ENCODE results near the gene ANKRD40. TPM values are rescaled to one million over a fixed set of nuclear protein-coding genes. Genes with fewer than 3 reads are reported as not detected.

ANKRD40 gene
- total RNA-seq, 1 donor from 2014 or later = 40.8 TPM

GRCh38 chr17:50680126-50680525 lies 27.6 kb downstream of the ANKRD40 start:
- Mint-ChIP-seq H3K4me3 (ENCODE audit: unreplicated experiment) (no peak overlapping the region), H3K4me1 (ENCODE audit: low read depth, unreplicated experiment) (peaks cover 8% of the 10 kb centered on the region)

GRCh38 chr17:50679008-50679544 lies 28.6 kb downstream of the ANKRD40 start:
- Mint-ChIP-seq H3K36me3 (ENCODE audit: unreplicated experiment) (peaks cover 3% of the 10 kb centered on the region), H3K4me1 (ENCODE audit: low read depth, unreplicated experiment) (peaks cover 8% of the 10 kb centered on the region), H3K9me3 (ENCODE audit: unreplicated experiment) (peaks cover 3% of the 10 kb centered on the region), H3K4me3 (ENCODE audit: unreplicated experiment) (no peak overlapping the region), H3K27me3 (ENCODE audit: unreplicated experiment) (peaks cover 9% of the 10 kb centered on the region), H3K27ac (ENCODE audit: unreplicated experiment) (no peak overlapping the region)
- TF ChIP-seq, protein P1, sequence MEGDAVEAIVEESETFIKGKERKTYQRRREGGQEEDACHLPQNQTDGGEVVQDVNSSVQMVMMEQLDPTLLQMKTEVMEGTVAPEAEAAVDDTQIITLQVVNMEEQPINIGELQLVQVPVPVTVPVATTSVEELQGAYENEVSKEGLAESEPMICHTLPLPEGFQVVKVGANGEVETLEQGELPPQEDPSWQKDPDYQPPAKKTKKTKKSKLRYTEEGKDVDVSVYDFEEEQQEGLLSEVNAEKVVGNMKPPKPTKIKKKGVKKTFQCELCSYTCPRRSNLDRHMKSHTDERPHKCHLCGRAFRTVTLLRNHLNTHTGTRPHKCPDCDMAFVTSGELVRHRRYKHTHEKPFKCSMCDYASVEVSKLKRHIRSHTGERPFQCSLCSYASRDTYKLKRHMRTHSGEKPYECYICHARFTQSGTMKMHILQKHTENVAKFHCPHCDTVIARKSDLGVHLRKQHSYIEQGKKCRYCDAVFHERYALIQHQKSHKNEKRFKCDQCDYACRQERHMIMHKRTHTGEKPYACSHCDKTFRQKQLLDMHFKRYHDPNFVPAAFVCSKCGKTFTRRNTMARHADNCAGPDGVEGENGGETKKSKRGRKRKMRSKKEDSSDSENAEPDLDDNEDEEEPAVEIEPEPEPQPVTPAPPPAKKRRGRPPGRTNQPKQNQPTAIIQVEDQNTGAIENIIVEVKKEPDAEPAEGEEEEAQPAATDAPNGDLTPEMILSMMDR (IDR thresholded peaks at IDR 0.05; ENCODE audit: partially characterized antibody, unreplicated experiment) = no peak
- no peak for DNase-seq

More at GRCh38 chr17:50680126-50680525, 27.6 kb downstream of the ANKRD40 start:
- Mint-ChIP-seq H3K27me3 (ENCODE audit: unreplicated experiment) (peaks cover 5% of the 10 kb centered on the region), H3K9me3 (ENCODE audit: unreplicated experiment) (peaks cover 3% of the 10 kb centered on the region), H3K27ac (ENCODE audit: unreplicated experiment) (no peak overlapping the region), H3K36me3 (ENCODE audit: unreplicated experiment) (peaks cover 3% of the 10 kb centered on the region)
- DNase-seq = no peak
- TF ChIP-seq, protein P1 (IDR thresholded peaks at IDR 0.05; ENCODE audit: partially characterized antibody, unreplicated experiment) = no peak

GRCh38 chr17:50677851-50678375 lies 29.8 kb downstream of the ANKRD40 start:
- peaks cover 3% of the 10 kb centered on the region for H3K36me3 Mint-ChIP-seq (ENCODE audit: unreplicated experiment)
- peaks cover 8% of the 10 kb centered on the region for H3K4me1 Mint-ChIP-seq (ENCODE audit: low read depth, unreplicated experiment)
- TF ChIP-seq, protein P1 (IDR thresholded peaks at IDR 0.05; ENCODE audit: partially characterized antibody, unreplicated experiment) = no peak
- H3K27me3 Mint-ChIP-seq (ENCODE audit: unreplicated experiment) = peaks cover 9% of the 10 kb centered on the region
- no peak for DNase-seq
- no peak overlapping the region for H3K4me3 Mint-ChIP-seq (ENCODE audit: unreplicated experiment)
- H3K27ac Mint-ChIP-seq (ENCODE audit: unreplicated experiment) = no peak overlapping the region
- H3K9me3 Mint-ChIP-seq (ENCODE audit: unreplicated experiment) = peaks cover 3% of the 10 kb centered on the region

DNA sequence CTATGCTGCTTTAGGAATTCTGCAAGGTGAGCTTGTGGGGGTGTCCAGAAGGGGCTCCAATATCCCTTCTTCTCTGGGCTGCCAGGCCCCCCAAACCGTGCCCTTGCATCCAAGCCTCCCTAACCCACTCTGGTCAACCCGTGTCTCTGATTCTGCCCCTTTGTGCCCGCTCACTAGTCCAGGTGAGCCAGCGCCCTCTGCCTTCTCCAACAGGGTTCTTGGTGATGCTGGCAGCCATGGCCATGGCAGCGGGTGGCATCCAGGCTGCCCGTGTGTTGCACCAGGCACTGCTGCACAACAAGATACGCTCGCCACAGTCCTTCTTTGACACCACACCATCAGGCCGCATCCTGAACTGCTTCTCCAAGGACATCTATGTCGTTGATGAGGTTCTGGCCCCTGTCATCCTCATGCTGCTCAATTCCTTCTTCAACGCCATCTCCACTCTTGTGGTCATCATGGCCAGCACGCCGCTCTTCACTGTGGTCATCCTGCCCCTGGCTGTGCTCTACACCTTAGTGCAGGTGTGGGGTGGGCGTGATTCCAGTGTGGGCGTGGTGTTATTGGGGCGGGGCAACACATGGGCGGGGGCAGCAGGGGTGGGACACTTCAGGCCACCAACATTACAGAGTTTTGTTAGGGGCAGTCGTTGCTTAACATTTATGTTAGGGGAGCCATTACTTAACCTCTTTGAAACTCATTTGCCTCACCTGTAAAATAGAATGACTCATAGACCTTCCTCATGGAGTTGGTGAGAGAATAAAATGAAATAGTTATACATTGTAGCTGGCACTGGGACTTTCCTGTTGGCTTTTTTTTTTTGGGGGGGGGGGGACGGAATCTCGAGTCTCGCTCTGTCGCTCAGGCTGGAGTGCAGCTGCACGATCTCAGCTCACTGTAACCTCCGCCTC lies 31.4 kb downstream of the ANKRD40 start:
- TF ChIP-seq, protein P1 (IDR thresholded peaks at IDR 0.05; ENCODE audit: partially characterized antibody, unreplicated experiment) = no peak
- no peak for DNase-seq

More for the DNA sequence above, 31.4 kb downstream of the ANKRD40 start:
- no peaks in the 10 kb centered on the region for H3K9me3 Mint-ChIP-seq (ENCODE audit: unreplicated experiment)
- peaks cover 9% of the 10 kb centered on the region for H3K27me3 Mint-ChIP-seq (ENCODE audit: unreplicated experiment)
- peaks cover 3% of the 10 kb centered on the region for H3K4me1 Mint-ChIP-seq (ENCODE audit: low read depth, unreplicated experiment)
- H3K4me3 Mint-ChIP-seq (ENCODE audit: unreplicated experiment) = no peak overlapping the region
- H3K27ac Mint-ChIP-seq (ENCODE audit: unreplicated experiment) = no peak overlapping the region
- peaks cover 3% of the 10 kb centered on the region for H3K36me3 Mint-ChIP-seq (ENCODE audit: unreplicated experiment)

Data from glutamatergic neuron (in vitro differentiated cells).